ENCODE results near the gene SCD5.

GRCh38 chr4:82755650-82756049 lies 42.9 kb downstream of the SCD5 start:
- TF ChIP-seq, protein P1, sequence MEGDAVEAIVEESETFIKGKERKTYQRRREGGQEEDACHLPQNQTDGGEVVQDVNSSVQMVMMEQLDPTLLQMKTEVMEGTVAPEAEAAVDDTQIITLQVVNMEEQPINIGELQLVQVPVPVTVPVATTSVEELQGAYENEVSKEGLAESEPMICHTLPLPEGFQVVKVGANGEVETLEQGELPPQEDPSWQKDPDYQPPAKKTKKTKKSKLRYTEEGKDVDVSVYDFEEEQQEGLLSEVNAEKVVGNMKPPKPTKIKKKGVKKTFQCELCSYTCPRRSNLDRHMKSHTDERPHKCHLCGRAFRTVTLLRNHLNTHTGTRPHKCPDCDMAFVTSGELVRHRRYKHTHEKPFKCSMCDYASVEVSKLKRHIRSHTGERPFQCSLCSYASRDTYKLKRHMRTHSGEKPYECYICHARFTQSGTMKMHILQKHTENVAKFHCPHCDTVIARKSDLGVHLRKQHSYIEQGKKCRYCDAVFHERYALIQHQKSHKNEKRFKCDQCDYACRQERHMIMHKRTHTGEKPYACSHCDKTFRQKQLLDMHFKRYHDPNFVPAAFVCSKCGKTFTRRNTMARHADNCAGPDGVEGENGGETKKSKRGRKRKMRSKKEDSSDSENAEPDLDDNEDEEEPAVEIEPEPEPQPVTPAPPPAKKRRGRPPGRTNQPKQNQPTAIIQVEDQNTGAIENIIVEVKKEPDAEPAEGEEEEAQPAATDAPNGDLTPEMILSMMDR (IDR thresholded peaks at IDR 0.05): no peak
- TF ChIP-seq POLR2A (IDR thresholded peaks at IDR 0.05): no peak
